ENCODE results near the gene CHN2. TPM values are rescaled to one million over a fixed set of nuclear protein-coding genes. Genes with fewer than 3 reads are reported as not detected.

CHN2 gene
- total RNA-seq, 4 donors from 2014 or later, result 8.0 to 9.8 (median 8.9) TPM

- WGBS, result 68% methylated on average over 3 of the region's 3 CpGs
- H3K4me3 ChIP-seq, result no peak overlapping the region
- no peak for DNase-seq (ENCODE audit: extremely low spot score)
- H3K27ac ChIP-seq (replicated peaks in 1 of 4), result no peak overlapping the region
- H3K4me1 ChIP-seq, result peaks cover 0 to 4% (median 0%) of the 10 kb centered on the region in 4 donors
- no peaks in the 10 kb centered on the region for H3K9me3 ChIP-seq
- intact Hi-C loops (cut with DNase I), result no loop called here
- no peaks in the 10 kb centered on the region for H3K36me3 ChIP-seq
- H3K27me3 ChIP-seq, result peaks cover 0 to 19% (median 0%) of the 10 kb centered on the region in 4 donors
- TF ChIP-seq CTCF (IDR thresholded peaks at IDR 0.05) (no peak), EP300 (IDR thresholded peaks at IDR 0.05) (no peak), POLR2A (IDR thresholded peaks at IDR 0.05; ENCODE audit: low read depth) (no peak), POLR2AphosphoS5 (IDR thresholded peaks at IDR 0.05) (no peak)
These were observed 35.7 kb upstream of the CHN2 start for GRCh38 chr7:29158795-29159423.

DNA sequence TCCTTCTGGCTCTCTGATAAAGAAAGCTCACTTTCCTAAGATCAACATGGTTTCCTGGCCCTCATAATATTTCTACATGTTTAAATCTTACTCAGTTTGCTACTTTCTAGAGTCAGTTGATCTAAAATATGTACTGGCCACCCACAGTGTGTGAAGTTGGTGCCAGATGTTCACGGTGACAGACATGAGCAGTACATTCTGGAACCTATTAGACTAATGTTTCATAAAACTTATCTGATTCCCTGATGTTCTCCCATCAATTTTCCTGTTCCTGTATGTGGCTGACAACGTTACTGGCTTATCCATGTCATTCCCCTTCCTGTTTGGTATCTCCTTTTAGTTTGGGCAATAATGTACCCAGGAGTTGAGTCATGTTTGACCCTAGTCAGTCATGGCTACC, 34.5 kb upstream of the CHN2 start:
- WGBS, result 46% methylated on average over 2 of the region's 2 CpGs
- no peak for DNase-seq (ENCODE audit: extremely low spot score)
- no peaks in the 10 kb centered on the region for H3K9me3 ChIP-seq

DNA sequence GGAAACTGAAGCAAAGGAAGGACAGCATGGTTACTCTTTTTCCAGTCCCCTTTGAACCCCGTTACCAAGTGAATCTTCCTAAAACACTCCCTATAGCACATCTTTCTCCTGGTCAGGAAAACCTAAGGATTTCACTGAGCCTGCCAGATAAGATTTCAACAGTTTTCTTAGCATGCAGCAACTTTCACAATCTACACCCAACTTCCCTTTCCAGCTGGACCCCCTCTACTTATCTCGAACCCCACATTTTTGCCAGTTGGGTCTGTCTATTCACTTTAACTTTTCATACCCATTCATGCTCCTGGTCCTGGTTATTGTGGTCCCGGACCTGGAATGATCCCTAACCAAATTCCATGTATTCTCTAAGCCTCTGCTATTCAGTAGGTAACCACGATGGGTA, 33.3 kb upstream of the CHN2 start:
- H3K27me3 ChIP-seq, result peaks cover 0 to 19% (median 0%) of the 10 kb centered on the region in 4 donors
- peaks cover 0 to 4% (median 0%) of the 10 kb centered on the region in 4 donors for H3K4me1 ChIP-seq
- H3K9me3 ChIP-seq, result peaks cover 0 to 6% (median 0%) of the 10 kb centered on the region in 4 donors
- no peak overlapping the region for H3K4me3 ChIP-seq
- no peak for DNase-seq (ENCODE audit: extremely low spot score)
- intact Hi-C loops (cut with DNase I), result no loop called here
- 77% methylated on average over 4 of the region's 4 CpGs for WGBS
- H3K27ac ChIP-seq (replicated peaks in 1 of 4), result no peak overlapping the region
- TF ChIP-seq POLR2AphosphoS5 (IDR thresholded peaks at IDR 0.05) (no peak), EP300 (IDR thresholded peaks at IDR 0.05) (no peak)
- no peaks in the 10 kb centered on the region for H3K36me3 ChIP-seq

More for the DNA sequence above, 34.5 kb upstream of the CHN2 start:
- H3K27ac ChIP-seq (replicated peaks in 1 of 4), result no peak overlapping the region
- TF ChIP-seq POLR2AphosphoS5 (IDR thresholded peaks at IDR 0.05) (no peak), EP300 (IDR thresholded peaks at IDR 0.05) (no peak), POLR2A (IDR thresholded peaks at IDR 0.05; ENCODE audit: low read depth) (no peak), CTCF (IDR thresholded peaks at IDR 0.05) (no peak)
- peaks cover 0 to 4% (median 0%) of the 10 kb centered on the region in 4 donors for H3K4me1 ChIP-seq
- no peak overlapping the region for H3K4me3 ChIP-seq
- H3K27me3 ChIP-seq, result peaks cover 0 to 19% (median 0%) of the 10 kb centered on the region in 4 donors
- intact Hi-C loops (cut with DNase I), result no loop called here
- H3K36me3 ChIP-seq, result no peaks in the 10 kb centered on the region

- Histone ChIP-seq H3K27ac (replicated peaks in 1 of 4) (no peak overlapping the region), H3K4me3 (no peak overlapping the region), H3K9me3 (peaks cover 0 to 6% (median 0%) of the 10 kb centered on the region in 4 donors), H3K27me3 (peaks cover 0 to 19% (median 0%) of the 10 kb centered on the region in 4 donors), H3K36me3 (no peaks in the 10 kb centered on the region), H3K4me1 (no peaks in the 10 kb centered on the region)
- WGBS, result 82% methylated on average over 6 of the region's 6 CpGs
- no peak for DNase-seq (ENCODE audit: extremely low spot score)
- TF ChIP-seq POLR2AphosphoS5 (IDR thresholded peaks at IDR 0.05), result no peak
- TF ChIP-seq EP300 (IDR thresholded peaks at IDR 0.05), result no peak
- TF ChIP-seq POLR2A (IDR thresholded peaks at IDR 0.05; ENCODE audit: low read depth), result no peak
- no peak for TF ChIP-seq CTCF (IDR thresholded peaks at IDR 0.05)
- intact Hi-C loops (cut with DNase I), result no loop called here
These were observed 32.0 kb upstream of the CHN2 start for GRCh38 chr7:29162577-29162976.

GRCh38 chr7:29163854-29164253, 30.7 kb upstream of the CHN2 start:
- WGBS, result 65% methylated on average over 3 of the region's 3 CpGs
- Histone ChIP-seq H3K4me1 (no peaks in the 10 kb centered on the region), H3K27me3 (peaks cover 0 to 19% (median 0%) of the 10 kb centered on the region in 4 donors), H3K9me3 (peaks cover 0 to 6% (median 0%) of the 10 kb centered on the region in 4 donors), H3K36me3 (no peaks in the 10 kb centered on the region), H3K4me3 (no peak overlapping the region), H3K27ac (replicated peaks in 1 of 4) (no peak overlapping the region)
- TF ChIP-seq EP300 (IDR thresholded peaks at IDR 0.05) (no peak), CTCF (IDR thresholded peaks at IDR 0.05) (no peak), POLR2A (IDR thresholded peaks at IDR 0.05; ENCODE audit: low read depth) (no peak), POLR2AphosphoS5 (IDR thresholded peaks at IDR 0.05) (no peak)
- intact Hi-C loops (cut with DNase I), result no loop called here
- DNase-seq (ENCODE audit: extremely low spot score), result no peak
